NB4 (cell line): ENCODE data around the gene CDH15.

Experiments used
- CTCF ChIP-seq: IDR thresholded peaks from one replicate; pipeline ENCODE4 v1.5.1; 2012; ENCODE audit warnings: low read depth, low read length
- MAX ChIP-seq: IDR thresholded peaks from 2 replicates; pipeline ENCODE4 v1.6.1; 2011; ENCODE audit warnings: low read depth, low read length

- TF ChIP-seq CTCF (no peak), MAX (no peak)
Measured at GRCh38 chr16:89138843-89139520, 32.6 kb upstream of the CDH15 start.
